HPDE6-E6E7 (cell line): ENCODE data around the gene SCYGR2.
"Not testable (repeated sequence)": the region's sequence is repeated elsewhere in the genome, so short reads cannot be mapped to it uniquely, and the experiment has no call there.

Experiments
- DNase-seq: peaks from one replicate; pipeline ENCODE4 v3.0.0; 2011; ENCODE audit warnings: missing footprints; ENCODE audit errors: extremely low spot score

Gene SCYGR2, protein sequence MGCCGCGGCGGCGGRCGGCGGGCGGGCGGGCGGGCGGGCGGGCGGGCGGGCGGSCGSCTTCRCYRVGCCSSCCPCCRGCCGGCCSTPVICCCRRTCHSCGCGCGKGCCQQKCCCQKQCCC

DNA sequence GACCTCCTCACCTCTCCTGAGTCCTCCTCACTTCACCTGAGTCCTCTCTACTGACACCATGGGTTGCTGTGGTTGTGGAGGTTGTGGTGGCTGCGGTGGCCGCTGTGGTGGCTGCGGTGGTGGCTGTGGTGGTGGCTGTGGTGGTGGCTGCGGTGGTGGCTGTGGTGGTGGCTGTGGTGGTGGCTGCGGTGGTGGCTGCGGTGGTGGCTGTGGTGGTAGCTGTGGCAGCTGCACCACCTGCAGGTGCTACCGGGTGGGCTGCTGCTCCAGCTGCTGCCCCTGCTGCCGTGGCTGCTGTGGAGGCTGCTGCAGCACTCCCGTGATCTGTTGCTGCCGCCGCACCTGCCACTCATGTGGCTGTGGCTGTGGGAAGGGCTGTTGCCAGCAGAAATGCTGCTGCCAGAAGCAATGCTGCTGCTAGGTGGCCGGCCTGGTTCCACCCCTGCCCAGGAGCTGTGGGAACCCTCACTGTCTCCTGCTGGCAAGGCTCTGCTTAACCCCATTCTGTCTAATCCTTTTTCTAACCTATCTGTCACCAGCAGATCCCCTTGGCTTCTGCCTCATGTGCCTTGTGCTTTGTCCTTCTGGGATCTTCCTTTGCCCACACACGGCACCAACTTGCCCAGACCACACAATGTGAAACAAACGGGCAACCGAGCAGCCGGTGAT is at the start of gene SCYGR2:
TSS of gene SCYGR2 (plus strand) at position 59 of the 669 bp plus-strand sequence. CDS start at position 59, 0 bp downstream.
- DNase-seq, result not testable (repeated sequence)

GRCh38 chr2:227551836-227552235 is 46.9 kb upstream of the SCYGR2 start:
- DNase-seq, result no peak

DNA sequence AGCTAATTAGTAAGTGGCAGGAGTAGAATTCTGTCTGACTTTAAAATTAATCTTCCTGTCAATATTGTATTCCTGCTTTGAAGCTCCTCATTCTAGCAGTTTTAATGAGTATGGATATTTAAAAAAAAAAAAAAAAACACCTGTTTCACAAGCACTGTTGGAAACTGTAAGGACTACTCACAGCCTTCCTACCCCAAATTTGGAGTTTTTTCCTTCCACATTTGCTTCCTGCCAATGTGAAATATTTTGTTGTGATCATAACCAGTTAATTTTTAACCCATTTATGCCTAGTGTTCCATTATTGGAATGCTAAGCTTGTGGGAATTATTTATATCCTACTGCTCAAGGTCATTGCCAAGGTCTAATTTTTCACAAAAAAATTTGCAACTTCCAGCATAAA is 36.1 kb upstream of the SCYGR2 start:
- no peak for DNase-seq

DNA sequence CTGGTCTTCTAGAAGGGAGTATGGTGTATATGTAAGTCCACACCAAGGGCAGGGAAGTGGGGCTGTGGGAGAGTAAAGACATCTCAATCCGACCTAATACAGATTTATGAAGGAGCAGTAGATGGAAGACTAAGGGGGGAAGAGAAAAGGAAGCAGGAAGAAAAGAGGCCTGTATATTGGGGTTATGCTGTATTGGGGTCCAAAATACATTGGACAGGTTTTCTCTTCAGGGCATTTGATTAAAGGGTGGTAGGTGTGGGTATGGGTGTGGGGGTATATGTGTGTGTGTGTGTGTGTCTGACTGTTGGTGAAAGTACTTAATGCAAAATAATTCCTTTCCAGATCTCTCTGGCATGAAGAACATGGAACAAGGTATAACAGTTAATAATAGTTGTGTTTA is 33.6 kb upstream of the SCYGR2 start:
- no peak for DNase-seq

- DNase-seq, result no peak
Observed at GRCh38 chr2:227566012-227566411, 32.7 kb upstream of the SCYGR2 start.

GRCh38 chr2:227568852-227569169 is 29.9 kb upstream of the SCYGR2 start:
- no peak for DNase-seq

- DNase-seq, result no peak
Observed at GRCh38 chr2:227570615-227571014, 28.1 kb upstream of the SCYGR2 start.

DNA sequence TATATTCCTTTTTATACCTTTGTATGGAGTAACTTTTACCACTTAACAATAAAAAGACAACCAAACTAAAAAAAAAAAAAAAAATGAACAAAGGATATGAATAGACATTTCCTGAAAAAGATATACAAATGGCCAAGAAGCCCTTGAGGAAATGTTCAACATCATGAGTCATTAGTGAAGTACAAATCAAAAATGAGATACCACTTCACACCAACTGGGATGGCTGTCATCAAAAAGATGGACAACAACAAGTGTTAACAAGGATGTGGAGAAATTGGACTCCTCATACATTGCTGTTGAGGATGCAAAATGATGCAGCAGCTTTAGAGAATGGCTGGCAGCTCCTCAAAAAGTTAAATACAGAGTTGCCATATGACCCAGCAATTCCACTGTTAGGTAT is 22.6 kb upstream of the SCYGR2 start:
- DNase-seq, result no peak

DNA sequence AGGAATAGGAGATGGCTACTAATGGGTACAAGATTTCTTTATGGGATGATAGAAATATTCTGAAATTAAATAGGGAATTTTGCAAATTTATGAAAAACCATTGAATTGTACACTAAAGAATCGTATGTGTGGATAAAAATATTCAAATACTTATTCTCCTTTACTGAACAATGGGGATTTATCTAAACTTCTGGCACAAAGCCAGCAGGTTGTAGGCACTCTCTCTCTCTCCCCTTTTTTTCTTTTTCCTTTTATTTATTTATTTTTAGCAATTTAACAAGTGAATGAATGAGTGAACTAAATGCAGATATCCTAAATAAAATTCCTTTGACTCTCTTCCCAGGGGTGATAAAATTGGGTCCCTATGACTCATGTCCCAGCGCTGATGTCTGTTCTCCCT is 21.9 kb upstream of the SCYGR2 start:
- no peak for DNase-seq

GRCh38 chr2:227577555-227577954 is 21.1 kb upstream of the SCYGR2 start:
- no peak for DNase-seq

GRCh38 chr2:227578642-227579041 is 20.1 kb upstream of the SCYGR2 start:
- no peak for DNase-seq

GRCh38 chr2:227579791-227580190 is 18.9 kb upstream of the SCYGR2 start:
- DNase-seq, result no peak

GRCh38 chr2:227582369-227582768 is 16.3 kb upstream of the SCYGR2 start:
- no peak for DNase-seq

- DNase-seq, result no peak
Observed at GRCh38 chr2:227592694-227593387, 5.9 kb upstream of the SCYGR2 start.

- DNase-seq, result no peak
Observed at GRCh38 chr2:227595797-227596196, 2.9 kb upstream of the SCYGR2 start.

- no peak for DNase-seq
Observed at GRCh38 chr2:227597036-227597435, 1.7 kb upstream of the SCYGR2 start.

GRCh38 chr2:227597998-227598397 is 695 bp upstream of the SCYGR2 start:
- DNase-seq, result no peak

- no peak for DNase-seq
Observed at GRCh38 chr2:227602358-227602757, 3.7 kb downstream of the SCYGR2 start.

GRCh38 chr2:227606476-227606875 is 7.8 kb downstream of the SCYGR2 start:
- DNase-seq, result no peak

- DNase-seq, result no peak
Observed at GRCh38 chr2:227607941-227608340, 9.2 kb downstream of the SCYGR2 start.

DNA sequence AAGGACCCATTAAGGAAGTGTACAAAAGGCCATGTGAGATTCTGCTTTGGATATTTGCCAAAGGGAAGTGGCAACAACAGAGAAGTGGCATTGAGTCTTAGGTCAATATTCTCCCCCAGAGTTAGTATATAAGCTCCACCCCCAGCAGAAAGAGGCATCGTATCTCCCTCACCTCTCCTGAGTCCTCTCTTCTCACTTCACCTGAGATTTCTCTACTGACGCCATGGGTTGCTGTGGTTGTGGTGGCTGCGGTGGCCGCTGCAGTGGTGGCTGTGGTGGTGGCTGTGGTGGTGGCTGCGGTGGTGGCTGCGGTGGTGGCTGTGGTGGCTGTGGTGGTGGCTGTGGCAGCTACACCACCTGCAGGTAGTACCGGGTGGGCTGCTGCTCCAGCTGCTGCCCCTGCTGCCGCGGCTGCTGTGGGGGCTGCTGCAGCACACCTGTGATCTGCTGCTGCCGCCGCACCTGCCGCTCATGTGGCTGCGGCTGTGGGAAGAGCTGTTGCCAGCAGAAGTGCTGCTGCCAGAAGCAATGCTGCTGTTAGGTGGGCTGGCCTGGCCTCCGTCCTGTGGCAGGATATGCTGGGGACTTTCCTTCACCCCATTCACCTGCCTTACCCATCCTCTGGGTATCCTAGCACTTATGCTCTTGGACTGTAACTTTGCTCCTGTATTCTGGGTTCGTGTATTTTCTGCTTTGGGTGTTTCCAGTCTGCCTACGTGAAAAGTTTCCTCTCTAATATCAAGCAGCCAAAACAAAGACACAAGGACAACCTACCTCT is 10.1 kb downstream of the SCYGR2 start:
- no peak for DNase-seq

- DNase-seq, result no peak
Observed at GRCh38 chr2:227610123-227610522, 11.4 kb downstream of the SCYGR2 start.
